ENCODE data around the gene SPRN. TPM values are rescaled to one million over a fixed set of nuclear protein-coding genes. Genes with fewer than 3 reads are reported as not detected.
"Not testable (repeated sequence)": the region's sequence is repeated elsewhere in the genome, so short reads cannot be mapped to it uniquely, and the experiment has no call there.

Gene SPRN
- total RNA-seq, 1 donor from 2014 or later = not detected

DNA sequence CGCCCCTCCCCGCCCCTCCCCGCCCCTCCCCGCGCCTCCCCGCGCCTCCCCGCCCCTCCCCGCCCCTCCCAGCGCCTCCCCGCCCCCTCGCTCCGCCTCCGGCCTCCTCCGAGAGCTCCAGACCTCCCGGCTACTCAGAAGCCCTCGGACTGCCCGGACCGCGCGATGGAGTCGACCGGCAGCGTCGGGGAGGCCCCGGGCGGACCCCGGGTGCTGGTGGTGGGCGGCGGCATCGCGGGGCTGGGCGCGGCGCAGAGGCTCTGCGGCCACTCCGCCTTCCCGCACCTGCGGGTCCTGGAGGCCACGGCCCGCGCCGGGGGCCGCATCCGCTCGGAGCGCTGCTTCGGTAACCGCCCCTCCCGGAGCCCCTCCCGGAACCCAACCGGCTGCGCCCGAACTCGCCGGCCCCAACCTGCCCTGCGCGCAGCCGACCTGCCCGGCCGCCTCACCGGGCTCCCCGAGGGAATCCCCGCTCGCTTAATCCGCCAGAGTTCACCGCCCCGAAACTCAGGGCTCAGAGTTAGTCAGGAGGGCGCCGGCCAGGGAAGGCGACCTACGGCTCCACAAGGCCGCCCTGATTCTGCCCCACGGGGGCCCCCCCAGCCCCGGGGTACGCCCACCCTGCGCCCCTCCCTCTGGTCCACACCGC is 45.1 kb downstream of the SPRN start, which contains the start of gene PAOX:
Gene PAOX (plus strand): TSS at position 111 of the 649 bp plus-strand sequence. CDS start 55 bp downstream, at position 166.
- DNase-seq = peak; percentile 74
- Histone ChIP-seq H3K9me3 (replicated peaks) (no peaks in the 10 kb centered on the region), H3K27me3 (ENCODE audit: low read depth) (no peaks in the 10 kb centered on the region), H3K4me3 (peak within 1 kb of the TSS; percentile 86), H3K36me3 (no peaks in the 10 kb centered on the region), H3K4me1 (peaks cover 30% of the 10 kb centered on the region), H3K27ac (replicated peaks) (peak within 1 kb of the TSS; percentile 88)
- TF ChIP-seq, protein P1, sequence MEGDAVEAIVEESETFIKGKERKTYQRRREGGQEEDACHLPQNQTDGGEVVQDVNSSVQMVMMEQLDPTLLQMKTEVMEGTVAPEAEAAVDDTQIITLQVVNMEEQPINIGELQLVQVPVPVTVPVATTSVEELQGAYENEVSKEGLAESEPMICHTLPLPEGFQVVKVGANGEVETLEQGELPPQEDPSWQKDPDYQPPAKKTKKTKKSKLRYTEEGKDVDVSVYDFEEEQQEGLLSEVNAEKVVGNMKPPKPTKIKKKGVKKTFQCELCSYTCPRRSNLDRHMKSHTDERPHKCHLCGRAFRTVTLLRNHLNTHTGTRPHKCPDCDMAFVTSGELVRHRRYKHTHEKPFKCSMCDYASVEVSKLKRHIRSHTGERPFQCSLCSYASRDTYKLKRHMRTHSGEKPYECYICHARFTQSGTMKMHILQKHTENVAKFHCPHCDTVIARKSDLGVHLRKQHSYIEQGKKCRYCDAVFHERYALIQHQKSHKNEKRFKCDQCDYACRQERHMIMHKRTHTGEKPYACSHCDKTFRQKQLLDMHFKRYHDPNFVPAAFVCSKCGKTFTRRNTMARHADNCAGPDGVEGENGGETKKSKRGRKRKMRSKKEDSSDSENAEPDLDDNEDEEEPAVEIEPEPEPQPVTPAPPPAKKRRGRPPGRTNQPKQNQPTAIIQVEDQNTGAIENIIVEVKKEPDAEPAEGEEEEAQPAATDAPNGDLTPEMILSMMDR (IDR thresholded peaks at IDR 0.05; ENCODE audit: borderline replicate concordance) = no peak
- intact Hi-C loops (cut with micrococcal nuclease) = no loop called here

DNA sequence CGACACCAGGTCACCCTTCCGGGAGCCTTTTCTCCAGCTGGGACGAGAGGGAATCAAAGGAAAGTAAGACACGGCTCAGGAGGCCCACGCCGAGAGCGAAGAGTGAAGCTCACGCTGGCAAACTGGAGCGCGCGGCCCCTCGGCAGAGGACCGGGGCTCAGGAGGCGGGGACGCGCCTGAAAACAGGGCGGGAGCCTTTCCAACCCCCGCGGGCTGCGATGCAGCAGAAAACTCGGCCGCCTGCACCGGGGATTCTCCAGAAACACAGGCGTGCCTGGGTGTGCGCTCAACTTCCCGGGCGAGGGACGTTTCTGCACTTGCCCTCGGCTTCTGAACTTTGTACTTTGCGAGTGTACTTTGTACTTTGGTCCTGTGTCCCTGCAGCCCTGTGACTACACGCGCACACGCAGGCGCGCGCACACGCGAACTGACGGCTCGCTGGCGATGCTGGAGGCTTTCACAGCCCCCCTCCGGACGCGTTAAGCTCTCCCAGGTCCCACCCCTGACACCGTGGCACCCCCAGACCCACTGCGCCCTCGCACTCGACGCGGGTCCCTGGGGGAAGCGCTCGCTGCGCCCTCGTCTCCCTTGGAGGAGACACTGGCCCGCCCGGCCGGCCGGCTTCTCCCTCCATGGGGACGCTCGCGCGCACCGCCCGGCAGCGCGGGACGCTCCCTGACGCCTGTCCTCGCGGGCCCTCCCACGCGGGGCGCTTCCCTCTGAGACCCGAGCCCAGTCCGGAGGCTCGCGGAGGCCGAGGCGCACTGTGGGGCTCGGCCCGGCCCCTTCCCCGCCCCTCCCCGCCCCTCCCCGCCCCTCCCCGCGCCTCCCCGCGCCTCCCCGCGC is 46.0 kb downstream of the SPRN start:
- TF ChIP-seq, protein P1 (IDR thresholded peaks at IDR 0.05; ENCODE audit: borderline replicate concordance) = no peak
- intact Hi-C loops (cut with micrococcal nuclease) = no loop called here
- peak overlapping the region; percentile 86 for H3K4me3 ChIP-seq
- H3K9me3 ChIP-seq (replicated peaks) = no peaks in the 10 kb centered on the region
- peaks cover 37% of the 10 kb centered on the region for H3K4me1 ChIP-seq
- no peaks in the 10 kb centered on the region for H3K36me3 ChIP-seq
- DNase-seq = peak; percentile 69
- H3K27ac ChIP-seq (replicated peaks) = peak overlapping the region; percentile 88
- no peaks in the 10 kb centered on the region for H3K27me3 ChIP-seq (ENCODE audit: low read depth)

DNA sequence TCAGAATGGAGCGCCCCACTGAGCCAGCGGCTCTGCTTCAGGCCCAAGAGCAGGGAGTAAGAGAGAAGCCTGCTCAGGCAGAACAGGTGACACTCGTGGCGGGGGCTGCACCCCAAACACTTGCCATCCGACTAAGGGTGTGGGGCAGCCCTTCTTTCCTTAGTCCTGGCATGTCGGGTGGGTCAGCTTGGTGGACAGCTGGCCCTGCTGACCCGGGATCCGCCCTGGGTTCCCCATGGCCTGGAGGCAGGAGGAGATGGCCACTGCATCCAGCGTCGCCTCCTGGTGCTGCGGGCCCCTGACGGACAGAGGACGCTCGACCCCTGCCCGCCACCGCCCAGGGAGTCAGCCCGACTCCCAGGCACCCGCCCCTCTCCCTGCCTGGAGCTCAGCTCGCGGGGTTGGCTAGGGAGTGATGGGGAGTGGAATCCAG is 46.6 kb downstream of the SPRN start:
- no peak for DNase-seq
- TF ChIP-seq, protein P1 (IDR thresholded peaks at IDR 0.05; ENCODE audit: borderline replicate concordance) = no peak
- Histone ChIP-seq H3K36me3 (no peaks in the 10 kb centered on the region), H3K4me1 (peaks cover 37% of the 10 kb centered on the region), H3K27ac (replicated peaks) (peak overlapping the region; percentile 88), H3K9me3 (replicated peaks) (no peaks in the 10 kb centered on the region), H3K4me3 (peak overlapping the region; percentile 86), H3K27me3 (ENCODE audit: low read depth) (no peaks in the 10 kb centered on the region)
- intact Hi-C loops (cut with micrococcal nuclease) = no loop called here

DNA sequence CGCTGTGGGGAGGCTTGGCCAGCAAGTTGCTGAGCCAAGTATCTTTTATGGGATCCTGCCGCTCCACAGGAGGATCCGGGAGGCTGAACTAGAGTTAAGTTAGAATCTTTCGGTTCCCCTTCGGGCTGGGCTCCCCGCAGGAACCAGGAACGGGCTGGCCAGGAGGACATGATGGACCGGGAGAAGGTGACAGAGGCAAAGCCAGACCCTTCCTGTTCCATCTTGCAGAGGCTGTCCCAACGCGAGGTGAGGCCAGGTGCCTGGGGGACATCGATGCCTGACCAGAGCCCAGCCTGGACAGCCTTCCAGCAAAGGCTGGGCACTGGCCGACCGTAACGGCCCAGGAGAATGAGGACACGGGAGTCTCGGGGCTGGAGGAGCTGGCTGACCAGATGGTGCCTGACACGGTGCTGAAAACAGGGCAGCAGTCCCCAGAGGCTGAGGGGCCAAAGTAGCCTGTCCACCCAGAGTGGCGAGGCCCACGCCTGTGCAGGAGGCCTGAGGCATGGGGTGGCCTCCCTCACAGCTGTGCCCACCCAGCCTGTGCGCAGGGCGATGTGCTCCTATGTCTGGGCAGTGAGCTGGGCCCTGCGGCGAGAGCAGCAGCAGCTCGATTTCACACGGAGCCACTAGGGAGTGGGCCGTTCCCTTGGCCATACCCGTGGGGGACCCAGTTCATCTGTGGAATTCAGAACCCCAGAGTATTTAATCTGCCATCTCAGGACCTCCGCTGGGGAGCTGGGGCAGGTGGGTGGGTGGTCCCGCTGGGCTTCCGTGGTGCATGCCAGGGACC is 47.2 kb downstream of the SPRN start:
- no peak for DNase-seq
- no peaks in the 10 kb centered on the region for H3K27me3 ChIP-seq (ENCODE audit: low read depth)
- intact Hi-C loops (cut with micrococcal nuclease) = no loop called here
- TF ChIP-seq, protein P1 (IDR thresholded peaks at IDR 0.05; ENCODE audit: borderline replicate concordance) = no peak
- H3K36me3 ChIP-seq = no peaks in the 10 kb centered on the region
- peak overlapping the region; percentile 88 for H3K27ac ChIP-seq (replicated peaks)
- no peaks in the 10 kb centered on the region for H3K9me3 ChIP-seq (replicated peaks)
- peaks cover 41% of the 10 kb centered on the region for H3K4me1 ChIP-seq
- H3K4me3 ChIP-seq = peak overlapping the region; percentile 86

DNA sequence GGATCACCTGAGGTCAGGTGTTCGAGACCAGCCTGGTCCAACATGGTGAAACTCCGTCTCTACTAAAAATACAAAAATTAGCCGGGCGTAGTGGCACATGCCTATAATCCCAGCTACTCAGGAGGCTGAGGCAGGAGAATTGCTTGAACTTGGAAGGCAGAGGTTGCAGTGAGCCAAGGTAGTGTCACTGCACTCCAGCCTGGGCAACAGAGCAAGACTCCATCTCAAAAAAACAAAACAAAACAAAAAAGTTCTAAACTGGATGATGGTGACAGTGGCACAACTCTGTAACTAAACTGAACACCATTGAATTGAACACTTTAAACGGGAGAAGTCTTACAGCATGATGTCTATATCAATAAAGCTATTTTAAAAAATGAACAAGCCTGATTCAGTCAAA is 48.2 kb downstream of the SPRN start:
- intact Hi-C loops (cut with micrococcal nuclease); H3K9me3 ChIP-seq (replicated peaks); H3K4me3 ChIP-seq; H3K27me3 ChIP-seq (ENCODE audit: low read depth); DNase-seq; H3K36me3 ChIP-seq; H3K27ac ChIP-seq (replicated peaks): not testable (repeated sequence)
- H3K4me1 ChIP-seq = peaks cover 48% of the 10 kb centered on the region

All from left ventricle myocardium inferior (tissue), 1 donor.